Ascending aorta (tissue), 2 donors: ENCODE measurements around the gene SREBF2. TPM values are rescaled to one million over a fixed set of nuclear protein-coding genes. Genes with fewer than 3 reads are reported as not detected.

Source experiments
- DNase-seq, 2 donors: peaks; one replicate each; pipeline ENCODE4 v3.0.0-alpha.2; 2019; ENCODE audit warnings: low spot score in 2 of 2
- H3K27ac ChIP-seq, 2 donors: fragments of 200-600 bp; sonication (generic); one replicate each; pipeline ENCODE4 v1.5.1; 2016 to 2017; ENCODE audit warnings: mild to moderate bottlenecking in 1 of 2
- H3K27me3 ChIP-seq: fragments of 200-600 bp; sonication (generic); one replicate; pipeline ENCODE4 v1.5.1; 2017
- H3K36me3 ChIP-seq, 2 donors: fragments of 200-600 bp; sonication (generic); one replicate each; pipeline ENCODE4 v1.5.1; 2016
- H3K4me1 ChIP-seq, 2 donors: fragments of 200-600 bp; sonication (generic); one replicate each; pipeline ENCODE4 v1.5.1; 2016 to 2017; ENCODE audit warnings: mild to moderate bottlenecking in 1 of 2
- H3K4me3 ChIP-seq, 2 donors: fragments of 200-600 bp; sonication (generic); one replicate each; pipeline ENCODE4 v1.5.1; 2016 to 2017; ENCODE audit warnings: mild to moderate bottlenecking in 1 of 2
- H3K9me3 ChIP-seq, 2 donors: fragments of 200-600 bp; sonication (generic); one replicate each; pipeline ENCODE4 v1.5.1; 2016
- intact Hi-C: fragments of 100-400 bp; cut with DNase I; formaldehyde crosslinking; loops from one replicate; pipeline ENCODE4 v1.15.1; 2023
- total RNA-seq: library from RNA; depleted of rRNA; stranded (reverse); fragments of >200 nt; gene quantifications from one replicate; pipeline ENCODE4 v1.1.0, GENCODE V29; 2016
- TF ChIP-seq, protein P1 (sequence below), 3 experiments: fragments of 200-600 bp in 2 of 3; fragments of 450-650 bp in 1 of 3; sonication (generic) in 2 of 3; IDR thresholded peaks; one replicate each; pipeline ENCODE4 v1.5.1; 2016 to 2019; ENCODE audit warnings: antibody characterized with exemption in 3 of 3, mild to moderate bottlenecking in 1 of 3, moderate library complexity in 1 of 3

Gene SREBF2
- total RNA-seq, 1 donor from 2014 or later, result 46.1 TPM

DNA sequence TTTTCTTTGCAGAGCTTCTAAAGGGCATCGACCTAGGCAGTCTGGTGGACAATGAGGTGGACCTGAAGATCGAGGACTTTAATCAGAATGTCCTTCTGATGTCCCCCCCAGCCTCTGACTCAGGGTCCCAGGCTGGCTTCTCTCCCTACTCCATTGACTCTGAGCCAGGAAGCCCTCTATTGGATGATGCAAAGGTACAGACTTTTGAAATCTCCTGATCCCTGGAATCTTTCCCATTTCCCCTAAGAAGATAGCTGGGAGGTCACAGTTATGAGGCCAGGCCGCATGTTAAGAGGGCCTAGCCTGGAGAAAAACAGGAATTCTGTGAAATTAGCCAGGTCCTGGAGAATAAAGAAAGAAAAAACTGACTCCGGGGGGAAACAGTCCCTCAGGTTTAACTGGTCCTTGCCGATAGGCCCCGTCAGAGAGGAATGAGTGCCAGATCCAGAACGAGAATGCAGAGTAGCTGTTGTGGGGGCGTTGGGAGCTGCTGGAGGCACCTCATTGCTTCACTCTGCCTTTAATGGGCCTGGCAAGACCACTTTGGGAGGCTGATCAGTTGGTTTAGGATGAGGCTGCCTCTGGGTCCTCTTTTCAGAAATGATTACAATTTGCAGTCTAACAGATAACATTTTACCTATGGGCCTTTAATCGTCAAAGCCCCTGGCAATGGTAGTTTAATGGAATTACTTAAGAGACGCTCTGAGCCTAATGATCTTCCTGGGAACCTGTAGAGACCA, 42.8 kb downstream of the SREBF2 start:
- H3K36me3 ChIP-seq, result peaks cover 54 to 91% of the 10 kb centered on the region in 2 donors
- no peaks in the 10 kb centered on the region for H3K4me1 ChIP-seq
- H3K27ac ChIP-seq, result no peak overlapping the region
- TF ChIP-seq, protein P1, sequence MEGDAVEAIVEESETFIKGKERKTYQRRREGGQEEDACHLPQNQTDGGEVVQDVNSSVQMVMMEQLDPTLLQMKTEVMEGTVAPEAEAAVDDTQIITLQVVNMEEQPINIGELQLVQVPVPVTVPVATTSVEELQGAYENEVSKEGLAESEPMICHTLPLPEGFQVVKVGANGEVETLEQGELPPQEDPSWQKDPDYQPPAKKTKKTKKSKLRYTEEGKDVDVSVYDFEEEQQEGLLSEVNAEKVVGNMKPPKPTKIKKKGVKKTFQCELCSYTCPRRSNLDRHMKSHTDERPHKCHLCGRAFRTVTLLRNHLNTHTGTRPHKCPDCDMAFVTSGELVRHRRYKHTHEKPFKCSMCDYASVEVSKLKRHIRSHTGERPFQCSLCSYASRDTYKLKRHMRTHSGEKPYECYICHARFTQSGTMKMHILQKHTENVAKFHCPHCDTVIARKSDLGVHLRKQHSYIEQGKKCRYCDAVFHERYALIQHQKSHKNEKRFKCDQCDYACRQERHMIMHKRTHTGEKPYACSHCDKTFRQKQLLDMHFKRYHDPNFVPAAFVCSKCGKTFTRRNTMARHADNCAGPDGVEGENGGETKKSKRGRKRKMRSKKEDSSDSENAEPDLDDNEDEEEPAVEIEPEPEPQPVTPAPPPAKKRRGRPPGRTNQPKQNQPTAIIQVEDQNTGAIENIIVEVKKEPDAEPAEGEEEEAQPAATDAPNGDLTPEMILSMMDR (IDR thresholded peaks at IDR 0.05), result no peak
- no peaks in the 10 kb centered on the region for H3K27me3 ChIP-seq
- no peaks in the 10 kb centered on the region for H3K9me3 ChIP-seq
- intact Hi-C loops, result no loop called here
- no peak overlapping the region for H3K4me3 ChIP-seq
- no peak for DNase-seq

DNA sequence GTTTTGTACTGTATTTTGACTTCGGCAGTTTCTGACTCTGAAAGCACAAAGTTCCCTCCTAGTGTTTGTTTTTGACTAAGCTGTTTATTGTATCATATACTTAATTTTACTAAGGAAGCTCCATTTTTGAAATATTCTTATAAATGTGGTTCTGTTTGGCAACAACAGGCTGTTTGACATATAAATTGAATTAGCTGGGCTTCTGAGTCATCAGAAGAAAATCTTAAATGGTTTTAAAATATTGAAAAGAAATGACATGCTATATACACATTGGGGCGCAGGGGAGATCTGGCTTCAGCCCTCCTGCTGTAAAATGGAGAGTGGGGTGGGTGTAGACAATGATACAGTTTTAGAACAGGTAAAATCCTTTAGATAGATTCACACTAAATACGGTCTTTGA, 43.4 kb downstream of the SREBF2 start:
- peaks cover 53 to 91% of the 10 kb centered on the region in 2 donors for H3K36me3 ChIP-seq
- H3K27ac ChIP-seq, result no peak overlapping the region
- no peak for DNase-seq
- no peak overlapping the region for H3K4me3 ChIP-seq
- no peaks in the 10 kb centered on the region for H3K4me1 ChIP-seq
- intact Hi-C loops, result no loop called here
- TF ChIP-seq, protein P1 (IDR thresholded peaks at IDR 0.05), result no peak
- H3K27me3 ChIP-seq, result no peaks in the 10 kb centered on the region
- H3K9me3 ChIP-seq, result no peaks in the 10 kb centered on the region

DNA sequence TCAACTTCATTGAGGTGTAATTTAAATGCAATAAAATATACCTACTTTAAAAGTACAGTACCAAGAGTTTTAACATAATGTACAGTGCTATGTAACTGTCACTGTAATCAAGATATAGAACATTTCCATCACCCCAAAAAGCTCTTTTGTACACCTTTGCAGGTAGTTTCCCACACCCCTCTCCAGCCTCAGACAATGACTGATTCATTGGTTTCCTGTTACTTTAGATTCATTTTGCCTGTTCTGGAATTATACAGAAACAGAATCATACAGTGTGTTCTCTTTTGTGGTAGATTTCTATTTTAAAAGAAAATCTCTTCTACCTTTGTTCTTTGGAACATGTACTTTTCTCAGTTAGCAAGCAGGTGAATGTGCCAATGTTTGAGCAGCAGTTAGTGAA, 43.8 kb downstream of the SREBF2 start:
- Histone ChIP-seq H3K9me3 (no peaks in the 10 kb centered on the region), H3K27me3 (no peaks in the 10 kb centered on the region), H3K36me3 (peaks cover 53 to 91% of the 10 kb centered on the region in 2 donors), H3K27ac (no peak overlapping the region), H3K4me1 (no peaks in the 10 kb centered on the region), H3K4me3 (no peak overlapping the region)
- intact Hi-C loops, result no loop called here
- no peak for DNase-seq
- TF ChIP-seq, protein P1 (IDR thresholded peaks at IDR 0.05), result no peak

DNA sequence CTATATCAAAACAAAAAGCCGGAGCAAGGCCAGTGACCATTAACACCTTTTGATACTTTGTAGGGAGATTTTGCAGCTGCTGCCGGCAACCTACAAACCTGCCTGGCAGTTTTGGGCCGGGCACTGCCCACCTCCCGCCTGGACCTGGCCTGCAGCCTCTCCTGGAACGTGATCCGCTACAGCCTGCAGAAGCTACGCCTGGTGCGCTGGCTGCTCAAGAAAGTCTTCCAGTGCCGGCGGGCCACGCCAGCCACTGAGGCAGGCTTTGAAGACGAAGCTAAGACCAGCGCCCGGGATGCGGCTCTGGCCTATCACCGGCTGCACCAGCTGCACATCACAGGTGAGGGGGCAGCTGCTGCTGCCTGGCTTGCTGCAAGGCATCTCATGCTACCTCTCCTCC, 47.7 kb downstream of the SREBF2 start:
- Histone ChIP-seq H3K4me1 (no peaks in the 10 kb centered on the region), H3K36me3 (peaks cover 63 to 96% of the 10 kb centered on the region in 2 donors), H3K27me3 (no peaks in the 10 kb centered on the region), H3K4me3 (no peak overlapping the region), H3K27ac (no peak overlapping the region), H3K9me3 (no peaks in the 10 kb centered on the region)
- intact Hi-C loops, result no loop called here
- TF ChIP-seq, protein P1 (IDR thresholded peaks at IDR 0.05), result no peak
- no peak for DNase-seq

DNA sequence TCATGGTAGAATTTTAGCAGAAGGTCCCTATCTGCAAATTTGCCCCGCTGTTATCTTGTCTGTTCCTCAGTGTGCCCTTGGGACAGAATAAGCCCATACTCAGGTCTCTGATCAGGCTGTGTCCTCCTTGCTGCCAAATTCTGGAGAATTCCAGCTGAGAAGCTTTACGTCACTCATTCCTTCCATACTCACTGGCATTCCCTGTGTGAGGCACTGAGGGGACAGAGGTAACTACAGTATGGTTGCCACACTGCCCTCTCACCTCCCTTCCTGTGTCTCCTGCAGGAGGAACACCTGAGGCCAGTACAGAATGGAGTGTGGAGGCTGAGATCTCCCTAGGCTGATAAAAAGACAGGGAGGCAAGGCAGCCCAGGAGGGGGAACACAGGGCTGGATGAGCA, 50.5 kb downstream of the SREBF2 start:
- Histone ChIP-seq H3K4me3 (no peak overlapping the region), H3K36me3 (peaks cover 64 to 97% of the 10 kb centered on the region in 2 donors), H3K27ac (no peak overlapping the region), H3K27me3 (no peaks in the 10 kb centered on the region), H3K9me3 (no peaks in the 10 kb centered on the region), H3K4me1 (no peaks in the 10 kb centered on the region)
- intact Hi-C loops, result no loop called here
- DNase-seq, result no peak
- TF ChIP-seq, protein P1 (IDR thresholded peaks at IDR 0.05), result no peak
